ENCODE data around the gene ACVR1. TPM values are rescaled to one million over a fixed set of nuclear protein-coding genes. Genes with fewer than 3 reads are reported as not detected.
A peak's percentile ranks its signal among the peaks of the same experiment; 100 is the strongest.

Gene ACVR1
- total RNA-seq, 1 donor from 2014 or later: 6.9 TPM

GRCh38 chr2:157785866-157786662, 90.1 kb downstream of the ACVR1 start:
- no peaks in the 10 kb centered on the region for H3K9me3 ChIP-seq
- H3K4me1 ChIP-seq: peaks cover 11 to 76% of the 10 kb centered on the region in 2 donors
- no peak overlapping the region for H3K4me3 ChIP-seq
- H3K36me3 ChIP-seq: no peaks in the 10 kb centered on the region
- DNase-seq (ENCODE audit: low spot score in 2 of 2): no peak
- intact Hi-C loops (cut with DNase I): loop anchor here (2.0 kb wide), 1 partner anchor 47 kb away; no protein-coding TSS in a partner anchor
- peak overlapping the region in 1 of 2 donors; percentile 70 for H3K27ac ChIP-seq
- TF ChIP-seq CTCF (IDR thresholded peaks at IDR 0.05): no peak
- no peaks in the 10 kb centered on the region for H3K27me3 ChIP-seq

GRCh38 chr2:157785200-157785599, 90.9 kb downstream of the ACVR1 start:
- Histone ChIP-seq H3K36me3 (peaks cover under 1 to 1% of the 10 kb centered on the region in 2 donors), H3K27me3 (no peaks in the 10 kb centered on the region), H3K27ac (peak overlapping the region; percentile 21 to 75), H3K4me3 (no peak overlapping the region), H3K9me3 (no peaks in the 10 kb centered on the region), H3K4me1 (peaks cover 11 to 71% of the 10 kb centered on the region in 2 donors)
- TF ChIP-seq CTCF (IDR thresholded peaks at IDR 0.05): no peak
- intact Hi-C loops (cut with DNase I): no loop called here
- DNase-seq (ENCODE audit: low spot score in 2 of 2): no peak

GRCh38 chr2:157784823-157785175, 91.3 kb downstream of the ACVR1 start:
- Histone ChIP-seq H3K9me3 (no peaks in the 10 kb centered on the region), H3K36me3 (peaks cover 4% of the 10 kb centered on the region in 2 donors), H3K4me3 (peak overlapping the region in 1 of 2 donors; percentile 41), H3K4me1 (peaks cover 9 to 67% of the 10 kb centered on the region in 2 donors), H3K27me3 (no peaks in the 10 kb centered on the region), H3K27ac (peak overlapping the region; percentile 75)
- intact Hi-C loops (cut with DNase I): no loop called here
- TF ChIP-seq CTCF (IDR thresholded peaks at IDR 0.05): no peak
- no peak for DNase-seq (ENCODE audit: low spot score in 2 of 2)

DNA sequence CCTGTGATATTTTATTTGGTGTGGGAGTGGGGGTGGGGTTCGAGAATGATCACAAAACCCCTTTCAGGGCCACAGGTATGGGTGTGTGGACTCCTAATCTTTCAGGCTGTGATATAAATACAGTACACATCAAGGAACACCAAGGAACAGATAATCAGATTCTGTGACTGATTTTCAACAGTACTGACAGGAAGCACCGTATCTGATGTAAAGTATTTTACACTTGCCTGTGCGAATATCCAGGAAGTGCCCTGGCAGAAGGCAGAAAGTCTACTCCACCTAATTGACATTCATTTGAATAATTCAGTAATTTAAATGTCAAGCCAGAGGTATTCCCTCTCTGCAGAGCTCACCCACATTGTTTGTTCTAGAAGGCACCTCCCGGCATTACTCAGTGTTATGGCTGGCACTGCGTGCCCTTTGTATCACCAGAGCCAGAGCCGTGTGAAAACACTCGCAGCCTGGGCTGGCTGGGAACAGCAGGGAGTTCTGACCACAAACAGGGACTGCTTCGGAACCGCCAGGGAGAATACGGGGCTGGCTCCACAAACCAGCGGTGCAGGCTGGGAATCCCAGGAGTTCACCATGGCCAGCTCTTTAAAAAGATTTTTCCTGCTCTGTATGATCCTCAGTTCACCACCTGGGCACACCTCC, 91.8 kb downstream of the ACVR1 start:
- DNase-seq (ENCODE audit: low spot score in 2 of 2): peak; percentile 35 to 88
- Histone ChIP-seq H3K4me3 (peak overlapping the region in 1 of 2 donors; percentile 41), H3K27me3 (no peaks in the 10 kb centered on the region), H3K4me1 (peaks cover 3 to 62% of the 10 kb centered on the region in 2 donors), H3K9me3 (no peaks in the 10 kb centered on the region), H3K36me3 (peaks cover 9% of the 10 kb centered on the region in 2 donors), H3K27ac (peak overlapping the region; percentile 75)
- TF ChIP-seq CTCF (IDR thresholded peaks at IDR 0.05): no peak
- intact Hi-C loops (cut with DNase I): no loop called here

DNA sequence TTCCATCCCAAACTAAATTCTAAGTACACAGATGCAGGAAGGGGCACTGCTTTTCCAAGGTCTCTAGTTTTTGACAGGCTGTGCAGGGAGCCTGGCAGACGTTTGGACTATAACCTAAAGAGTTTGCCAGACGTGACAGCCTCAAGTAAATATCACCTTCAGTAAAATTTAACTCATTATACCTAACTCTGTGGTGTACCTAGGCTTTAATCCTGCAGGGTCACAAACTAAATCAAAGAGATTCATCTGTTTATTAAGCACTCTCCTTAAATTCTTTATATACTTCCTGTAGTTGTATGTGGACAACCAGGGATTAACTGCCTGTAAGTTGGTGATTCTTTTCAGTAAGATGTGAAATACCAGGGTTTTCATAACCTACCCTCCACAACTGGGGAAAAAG, 92.9 kb downstream of the ACVR1 start:
- no peak for TF ChIP-seq CTCF (IDR thresholded peaks at IDR 0.05)
- no peaks in the 10 kb centered on the region for H3K9me3 ChIP-seq
- H3K36me3 ChIP-seq: peaks cover 14 to 17% of the 10 kb centered on the region in 2 donors
- intact Hi-C loops (cut with DNase I): loop anchor here (2.0 kb wide), 1 partner anchor 94 kb away; the partner anchor contains the start of gene ACVR1
- no peaks in the 10 kb centered on the region for H3K27me3 ChIP-seq
- DNase-seq (ENCODE audit: low spot score in 2 of 2): no peak
- no peak overlapping the region for H3K4me3 ChIP-seq
- peak overlapping the region in 1 of 2 donors; percentile 75 for H3K27ac ChIP-seq
- H3K4me1 ChIP-seq: peaks cover 1 to 52% of the 10 kb centered on the region in 2 donors
